ENCODE results near the gene IQSEC2. TPM values are rescaled to one million over a fixed set of nuclear protein-coding genes. Genes with fewer than 3 reads are reported as not detected.

The IQSEC2 gene
- total RNA-seq, 4 donors from 2014 or later: 20.4 to 31.8 (median 28.0) TPM

DNA sequence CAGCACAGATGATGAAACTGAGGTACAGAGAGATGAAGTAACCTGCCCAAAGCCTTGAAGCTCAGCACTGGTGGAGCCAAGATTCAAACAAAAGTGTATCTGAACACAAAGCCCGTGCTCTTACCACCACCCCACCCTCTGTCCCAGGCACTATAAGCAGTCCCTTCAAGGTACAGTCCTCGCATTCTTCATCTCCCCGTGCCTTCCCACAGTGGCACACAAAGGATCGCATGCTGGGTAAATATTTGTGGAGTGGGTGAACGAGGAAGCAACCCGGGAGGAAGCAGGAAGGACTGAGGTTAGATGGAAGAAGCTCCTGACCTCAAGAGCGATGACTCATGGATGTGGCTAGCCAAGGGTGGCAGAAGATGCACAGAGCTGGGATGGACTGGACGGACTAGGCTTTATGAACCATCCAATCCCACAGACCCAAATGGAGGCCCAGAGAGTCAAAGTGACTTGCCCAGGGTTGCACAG lies 18.4 kb downstream of the IQSEC2 start:
- TF ChIP-seq POLR2A (IDR thresholded peaks at IDR 0.05) (no peak), EP300 (IDR thresholded peaks at IDR 0.05) (no peak)
- no peaks in the 10 kb centered on the region for H3K9me3 ChIP-seq
- peaks cover 0 to 29% (median 7%) of the 10 kb centered on the region in 4 donors for H3K4me1 ChIP-seq
- H3K4me3 ChIP-seq: no peak overlapping the region
- no peak for DNase-seq (ENCODE audit: low spot score in 2 of 2)
- H3K36me3 ChIP-seq: no peaks in the 10 kb centered on the region
- peaks cover 0 to 34% of the 10 kb centered on the region in 2 donors for H3K27me3 ChIP-seq
- WGBS, 2 donors: 46 to 53% methylated on average over 8 of the region's 8 CpGs
- H3K27ac ChIP-seq: no peak overlapping the region

DNA sequence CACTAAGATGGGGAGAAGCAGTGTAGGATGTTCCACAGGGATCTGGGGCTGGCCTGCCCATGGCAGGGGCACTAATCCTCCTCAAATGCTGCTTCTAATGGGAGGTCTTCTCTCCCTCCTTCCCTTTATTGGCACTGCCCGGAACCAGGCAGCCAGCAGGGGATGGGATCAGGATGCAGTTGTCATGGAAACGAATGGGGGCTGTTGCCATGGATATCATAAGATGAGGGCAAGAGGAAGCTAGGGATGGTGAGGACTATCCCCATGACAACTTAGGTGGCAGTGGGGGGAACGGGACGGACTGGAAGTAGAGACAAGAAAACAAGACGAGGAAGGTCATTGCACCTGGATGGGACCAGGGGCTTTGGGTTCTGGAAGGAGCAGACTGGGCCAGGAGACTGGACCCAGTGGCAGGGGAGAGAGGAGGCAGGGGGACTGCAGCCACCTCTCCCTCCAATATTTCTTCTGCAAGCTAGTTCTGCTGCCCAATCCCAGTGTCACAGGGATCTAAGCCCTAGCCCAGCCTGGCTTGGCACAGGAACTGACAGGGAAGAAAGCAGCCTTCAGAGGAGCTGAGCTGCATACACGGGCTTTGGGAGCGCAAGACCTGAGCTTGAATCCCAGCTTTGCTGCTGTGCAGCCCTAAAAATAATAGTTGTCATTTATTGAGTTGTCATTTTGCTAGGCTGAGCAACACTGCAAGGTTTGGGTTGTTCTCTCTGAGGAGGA lies 19.0 kb downstream of the IQSEC2 start:
- Histone ChIP-seq H3K27me3 (peaks cover 0 to 28% of the 10 kb centered on the region in 2 donors), H3K4me3 (no peak overlapping the region), H3K4me1 (peaks cover 0 to 28% (median 6%) of the 10 kb centered on the region in 4 donors), H3K36me3 (no peaks in the 10 kb centered on the region), H3K9me3 (no peaks in the 10 kb centered on the region), H3K27ac (no peak overlapping the region)
- WGBS, 2 donors: 66 to 76% methylated on average over 7 of the region's 7 CpGs
- TF ChIP-seq EP300 (IDR thresholded peaks at IDR 0.05): no peak
- no peak for TF ChIP-seq POLR2A (IDR thresholded peaks at IDR 0.05)
- TF ChIP-seq, protein P1, sequence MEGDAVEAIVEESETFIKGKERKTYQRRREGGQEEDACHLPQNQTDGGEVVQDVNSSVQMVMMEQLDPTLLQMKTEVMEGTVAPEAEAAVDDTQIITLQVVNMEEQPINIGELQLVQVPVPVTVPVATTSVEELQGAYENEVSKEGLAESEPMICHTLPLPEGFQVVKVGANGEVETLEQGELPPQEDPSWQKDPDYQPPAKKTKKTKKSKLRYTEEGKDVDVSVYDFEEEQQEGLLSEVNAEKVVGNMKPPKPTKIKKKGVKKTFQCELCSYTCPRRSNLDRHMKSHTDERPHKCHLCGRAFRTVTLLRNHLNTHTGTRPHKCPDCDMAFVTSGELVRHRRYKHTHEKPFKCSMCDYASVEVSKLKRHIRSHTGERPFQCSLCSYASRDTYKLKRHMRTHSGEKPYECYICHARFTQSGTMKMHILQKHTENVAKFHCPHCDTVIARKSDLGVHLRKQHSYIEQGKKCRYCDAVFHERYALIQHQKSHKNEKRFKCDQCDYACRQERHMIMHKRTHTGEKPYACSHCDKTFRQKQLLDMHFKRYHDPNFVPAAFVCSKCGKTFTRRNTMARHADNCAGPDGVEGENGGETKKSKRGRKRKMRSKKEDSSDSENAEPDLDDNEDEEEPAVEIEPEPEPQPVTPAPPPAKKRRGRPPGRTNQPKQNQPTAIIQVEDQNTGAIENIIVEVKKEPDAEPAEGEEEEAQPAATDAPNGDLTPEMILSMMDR (IDR thresholded peaks at IDR 0.05): no peak
- no peak for DNase-seq (ENCODE audit: low spot score in 2 of 2)

DNA sequence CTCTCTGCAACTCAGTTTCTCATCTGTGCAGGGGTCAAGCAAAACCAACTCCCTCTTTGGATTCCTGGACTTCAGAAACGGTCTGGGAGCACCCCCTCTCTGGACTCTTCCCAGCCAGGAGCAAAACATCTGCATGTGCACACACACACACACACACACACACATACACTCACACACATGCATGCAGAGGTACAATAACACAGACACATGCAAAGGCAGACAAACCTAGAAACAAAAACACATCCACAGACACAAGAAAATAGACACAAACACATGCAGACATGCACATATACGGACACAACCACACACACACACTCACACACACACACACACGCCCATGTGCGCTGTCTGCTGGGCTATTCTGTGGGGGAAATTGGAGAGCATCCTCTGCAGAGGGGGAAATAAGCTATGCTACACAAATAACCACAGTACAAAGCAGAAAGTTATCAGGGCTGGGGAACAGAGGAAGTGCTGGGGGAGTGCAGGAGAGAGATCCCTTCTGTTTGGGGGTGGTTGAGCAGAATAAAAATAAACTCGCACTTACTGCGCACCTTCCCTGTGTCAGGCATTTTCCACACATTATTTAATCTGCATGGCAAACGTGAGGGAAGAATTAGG lies 19.9 kb downstream of the IQSEC2 start:
- TF ChIP-seq, protein P1 (IDR thresholded peaks at IDR 0.05): no peak
- TF ChIP-seq EP300 (IDR thresholded peaks at IDR 0.05) (no peak), POLR2A (IDR thresholded peaks at IDR 0.05) (no peak)
- 45 to 52% methylated on average over 7 of the region's 7 CpGs for WGBS, 2 donors
- Histone ChIP-seq H3K27ac (no peak overlapping the region), H3K4me3 (no peak overlapping the region), H3K36me3 (no peaks in the 10 kb centered on the region), H3K27me3 (peaks cover 0 to 29% of the 10 kb centered on the region in 2 donors), H3K9me3 (no peaks in the 10 kb centered on the region), H3K4me1 (peaks cover 0 to 19% (median 3%) of the 10 kb centered on the region in 4 donors)
- no peak for DNase-seq (ENCODE audit: low spot score in 2 of 2)

DNA sequence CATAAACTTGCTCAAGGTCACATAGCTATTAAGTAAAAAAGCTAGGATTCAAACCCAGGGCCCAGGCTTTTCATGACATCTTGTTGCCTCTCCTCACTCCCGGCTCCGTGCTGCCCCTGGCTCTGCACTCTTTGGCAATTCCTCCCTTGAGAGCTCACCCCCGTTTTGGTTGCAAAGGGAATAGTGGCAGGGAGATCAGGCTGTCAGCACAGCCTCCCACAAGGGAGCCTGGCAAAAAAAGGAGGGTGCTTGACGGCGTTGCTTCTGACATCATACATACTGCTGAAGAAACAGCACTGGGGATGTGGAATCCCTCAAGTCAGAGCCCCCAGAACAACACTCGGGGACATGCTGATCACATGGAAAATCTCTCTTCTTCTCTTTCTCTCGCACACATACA lies 20.5 kb downstream of the IQSEC2 start:
- H3K27me3 ChIP-seq: peaks cover 0 to 30% of the 10 kb centered on the region in 2 donors
- no peak overlapping the region for H3K27ac ChIP-seq
- no peak overlapping the region for H3K4me3 ChIP-seq
- H3K4me1 ChIP-seq: peaks cover 0 to 13% (median under 1%) of the 10 kb centered on the region in 4 donors
- TF ChIP-seq POLR2A (IDR thresholded peaks at IDR 0.05) (no peak), EP300 (IDR thresholded peaks at IDR 0.05) (no peak)
- TF ChIP-seq, protein P1 (IDR thresholded peaks at IDR 0.05): no peak
- no peaks in the 10 kb centered on the region for H3K36me3 ChIP-seq
- no peak for DNase-seq (ENCODE audit: low spot score in 2 of 2)
- H3K9me3 ChIP-seq: no peaks in the 10 kb centered on the region
- 43 to 71% methylated on average over 4 to 7 of the region's 7 CpGs for WGBS, 2 donors

DNA sequence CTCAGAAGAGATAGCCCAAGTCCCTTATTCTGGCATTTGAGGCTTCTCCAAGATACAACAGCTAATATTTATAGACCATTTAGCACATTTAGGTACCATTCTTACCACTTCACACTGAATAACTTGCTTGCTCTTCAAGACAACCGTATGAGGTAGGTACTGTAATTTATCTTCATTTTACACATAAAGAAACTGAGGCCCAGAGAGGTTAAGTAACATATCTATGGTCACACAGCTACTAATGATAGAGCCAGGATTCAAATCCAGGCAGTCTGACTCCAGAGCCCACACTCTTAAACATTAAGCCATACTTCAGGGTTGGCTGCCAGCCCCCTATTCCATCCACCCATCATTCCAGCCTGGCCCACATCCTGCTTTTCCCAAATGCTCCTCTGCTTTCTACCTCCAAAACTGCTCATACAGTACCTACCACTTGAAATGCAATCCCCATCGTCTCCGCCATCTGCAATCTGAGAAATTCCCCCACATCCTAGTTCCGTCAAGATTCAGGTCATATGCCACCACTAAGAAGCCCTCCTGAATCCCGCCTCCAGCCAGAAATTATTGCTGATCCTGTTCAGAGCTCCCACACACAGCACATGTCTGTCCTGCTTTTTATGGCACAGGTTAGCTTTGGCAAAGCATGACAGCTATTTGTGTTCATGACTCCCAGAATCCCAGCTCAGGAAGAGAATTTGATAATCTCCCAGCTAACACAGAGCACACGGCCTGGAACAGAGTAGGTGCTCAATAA lies 23.5 kb downstream of the IQSEC2 start:
- peaks cover 0 to 7% of the 10 kb centered on the region in 2 donors for H3K27me3 ChIP-seq

More for the DNA sequence above, 23.5 kb downstream of the IQSEC2 start:
- Histone ChIP-seq H3K4me3 (no peak overlapping the region), H3K36me3 (peaks cover 0 to 8% (median 0%) of the 10 kb centered on the region in 3 donors), H3K9me3 (no peaks in the 10 kb centered on the region), H3K27ac (no peak overlapping the region), H3K4me1 (no peaks in the 10 kb centered on the region)
- WGBS, 2 donors: 83 to 93% methylated on average over 6 of the region's 6 CpGs
- TF ChIP-seq POLR2A (IDR thresholded peaks at IDR 0.05) (no peak), EP300 (IDR thresholded peaks at IDR 0.05) (no peak)
- TF ChIP-seq, protein P1 (IDR thresholded peaks at IDR 0.05): no peak
- DNase-seq (ENCODE audit: low spot score in 2 of 2): no peak
